Breast epithelium (tissue), 3 donors: ENCODE results near the gene RPH3AL.

ENCODE experiments used
- POLR2AphosphoS5 ChIP-seq, 3 donors: sonication (generic); formaldehyde crosslinking; IDR thresholded peaks; one replicate each; pipeline ENCODE4 v1.6.1; 2017; ENCODE audit warnings: antibody characterized with exemption in 3 of 3
- TF ChIP-seq, protein P1 (sequence below), 3 donors: fragments of 450-650 bp; IDR thresholded peaks; one replicate each; pipeline ENCODE4 v1.5.1; 2016 to 2017; ENCODE audit warnings: antibody characterized with exemption in 3 of 3, mild to moderate bottlenecking in 3 of 3, moderate library complexity in 3 of 3

DNA sequence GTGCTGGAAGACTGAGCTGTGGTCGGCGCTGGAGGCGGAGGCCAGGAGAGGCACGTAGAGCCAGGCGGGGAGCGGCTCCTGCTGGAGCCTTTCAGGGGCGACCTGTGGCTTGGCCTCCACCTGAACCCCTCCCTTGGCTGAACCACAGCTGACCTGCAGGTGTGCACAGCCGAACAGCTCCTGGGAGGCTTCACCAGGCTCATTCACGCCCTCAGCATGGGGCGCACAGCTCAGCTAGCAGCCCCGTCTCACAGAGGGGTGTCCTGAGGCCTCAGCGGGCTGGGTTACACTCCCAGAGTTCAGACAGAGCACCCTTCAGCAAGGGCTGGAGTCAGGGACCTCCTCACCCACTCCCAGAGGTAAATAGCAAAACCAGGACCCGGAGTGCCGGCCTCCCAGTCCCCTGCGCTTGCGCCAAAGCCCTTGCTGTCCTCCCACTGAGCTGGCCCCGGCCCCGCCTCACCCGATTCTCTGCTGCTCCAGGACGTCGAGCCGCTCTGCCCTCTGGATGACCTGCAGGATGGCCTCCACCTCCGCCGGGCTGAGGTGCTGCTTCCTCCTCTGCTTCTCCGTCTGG, 31.7 kb downstream of the RPH3AL start:
- TF ChIP-seq, protein P1, sequence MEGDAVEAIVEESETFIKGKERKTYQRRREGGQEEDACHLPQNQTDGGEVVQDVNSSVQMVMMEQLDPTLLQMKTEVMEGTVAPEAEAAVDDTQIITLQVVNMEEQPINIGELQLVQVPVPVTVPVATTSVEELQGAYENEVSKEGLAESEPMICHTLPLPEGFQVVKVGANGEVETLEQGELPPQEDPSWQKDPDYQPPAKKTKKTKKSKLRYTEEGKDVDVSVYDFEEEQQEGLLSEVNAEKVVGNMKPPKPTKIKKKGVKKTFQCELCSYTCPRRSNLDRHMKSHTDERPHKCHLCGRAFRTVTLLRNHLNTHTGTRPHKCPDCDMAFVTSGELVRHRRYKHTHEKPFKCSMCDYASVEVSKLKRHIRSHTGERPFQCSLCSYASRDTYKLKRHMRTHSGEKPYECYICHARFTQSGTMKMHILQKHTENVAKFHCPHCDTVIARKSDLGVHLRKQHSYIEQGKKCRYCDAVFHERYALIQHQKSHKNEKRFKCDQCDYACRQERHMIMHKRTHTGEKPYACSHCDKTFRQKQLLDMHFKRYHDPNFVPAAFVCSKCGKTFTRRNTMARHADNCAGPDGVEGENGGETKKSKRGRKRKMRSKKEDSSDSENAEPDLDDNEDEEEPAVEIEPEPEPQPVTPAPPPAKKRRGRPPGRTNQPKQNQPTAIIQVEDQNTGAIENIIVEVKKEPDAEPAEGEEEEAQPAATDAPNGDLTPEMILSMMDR (IDR thresholded peaks at IDR 0.05): no peak
- no peak for TF ChIP-seq POLR2AphosphoS5 (IDR thresholded peaks at IDR 0.05)
